ENCODE data around the gene EPDR1. TPM values are rescaled to one million over a fixed set of nuclear protein-coding genes. Genes with fewer than 3 reads are reported as not detected.

Gene EPDR1
- total RNA-seq, 4 donors from 2014 or later, result 2.2 to 4.9 (median 4.2) TPM

GRCh38 chr7:38000272-38000671 is 79.8 kb downstream of the EPDR1 start:
- Histone ChIP-seq H3K4me3 (no peak overlapping the region), H3K36me3 (no peaks in the 10 kb centered on the region), H3K27me3 (no peaks in the 10 kb centered on the region), H3K4me1 (no peaks in the 10 kb centered on the region), H3K27ac (peak overlapping the region; percentile 6), H3K9me3 (no peaks in the 10 kb centered on the region)
- TF ChIP-seq CTCF (IDR thresholded peaks at IDR 0.05), result no peak
- no peak for TF ChIP-seq POLR2A (IDR thresholded peaks at IDR 0.05)
- TF ChIP-seq POLR2AphosphoS5 (IDR thresholded peaks at IDR 0.05), result no peak
- TF ChIP-seq EP300 (IDR thresholded peaks at IDR 0.05), result no peak
- WGBS, result 33% methylated on average over 3 of the region's 3 CpGs
- DNase-seq (ENCODE audit: low spot score in 2 of 2), result no peak

Other genes with a start within 250 kb of the EPDR1 start
- gene GPR141, start 236.9 kb upstream of the EPDR1 start, total RNA-seq, result 1 to 10 TPM in 1 of 4 donors, under 1 TPM in 1, not detected in 2; 0.80 to 2.0 TPM
- 1 to 10 TPM in 2 of 4 donors, not detected in 2; 2.0 to 7.3 TPM for gene NME8, start 72.0 kb upstream of the EPDR1 start, total RNA-seq
- gene SFRP4, start 3.8 kb upstream of the EPDR1 start, total RNA-seq, result under 1 TPM in 3 of 4 donors, not detected in 1; 0.17 to 0.68 (median 0.34) TPM